Neuron (in vitro differentiated cells): ENCODE measurements around the gene OR52W1.

Experiments
- H2AFZ ChIP-seq: one replicate; pipeline ENCODE4 v1.6.1; 2013; ENCODE audit warnings: low read depth, mild to moderate bottlenecking, inconsistent platforms, low read length, moderate library complexity
- H3K27me3 ChIP-seq: one replicate; pipeline ENCODE4 v1.6.1; 2013; ENCODE audit warnings: low read length; ENCODE audit not compliant: insufficient read depth
- H3K36me3 ChIP-seq: one replicate; pipeline ENCODE4 v1.6.1; 2013; ENCODE audit warnings: low read length; ENCODE audit not compliant: insufficient read depth
- H3K4me1 ChIP-seq: one replicate; pipeline ENCODE4 v1.6.1; 2013; ENCODE audit warnings: low read length; ENCODE audit not compliant: insufficient read depth
- H3K4me3 ChIP-seq: 2 replicates; pipeline ENCODE4 v1.5.1; 2013; ENCODE audit warnings: mild to moderate bottlenecking, low read length, moderate library complexity
- H3K9me3 ChIP-seq: one replicate; pipeline ENCODE4 v1.6.1; 2013; ENCODE audit warnings: low read length

Gene OR52W1

DNA sequence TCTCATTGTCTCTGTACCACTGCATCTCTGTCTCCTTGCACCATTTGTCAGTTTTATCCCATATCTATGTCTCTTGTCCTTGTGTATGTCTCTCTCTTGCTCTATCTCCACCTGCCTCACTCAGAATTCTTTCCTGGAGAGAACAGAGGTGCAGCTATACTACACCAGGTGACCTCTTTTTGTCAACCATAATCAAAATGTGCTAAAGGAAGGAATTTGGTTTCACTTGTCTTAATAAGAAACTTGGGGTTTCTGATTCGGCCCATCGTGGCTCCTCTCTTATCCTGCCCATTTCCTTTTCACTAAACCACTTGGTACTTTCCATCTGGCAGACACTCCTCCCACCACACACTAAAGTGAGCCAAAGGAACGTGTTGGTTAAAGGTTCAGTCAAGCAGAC lies 4.3 kb downstream of the OR52W1 start:
- no peaks in the 10 kb centered on the region for H3K9me3 ChIP-seq
- no peak overlapping the region for H2AFZ ChIP-seq
- H3K27me3 ChIP-seq: no peaks in the 10 kb centered on the region
- peaks cover 9% of the 10 kb centered on the region for H3K36me3 ChIP-seq
- no peaks in the 10 kb centered on the region for H3K4me1 ChIP-seq
- no peak overlapping the region for H3K4me3 ChIP-seq

DNA sequence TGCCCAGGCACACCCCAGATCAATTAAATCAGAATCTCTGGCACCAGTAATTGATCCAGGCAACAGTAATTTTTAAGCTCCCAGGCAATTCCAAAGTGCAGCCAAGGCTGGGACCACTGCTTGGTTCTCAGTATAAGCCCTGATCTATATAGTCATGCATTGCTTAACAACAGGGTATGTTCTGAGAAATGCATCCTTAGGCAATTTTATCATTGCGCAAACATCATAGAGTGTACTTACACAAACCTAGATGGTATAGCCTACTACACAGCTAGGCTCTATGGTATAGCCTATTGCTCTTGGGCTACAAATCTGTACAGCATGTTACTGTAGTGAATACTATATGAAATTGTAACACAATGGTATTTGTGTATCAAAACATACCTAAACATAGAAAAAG lies 5.7 kb downstream of the OR52W1 start:
- Histone ChIP-seq H3K36me3 (peaks cover 14% of the 10 kb centered on the region), H2AFZ (no peak overlapping the region), H3K27me3 (no peaks in the 10 kb centered on the region), H3K4me3 (no peak overlapping the region), H3K4me1 (no peaks in the 10 kb centered on the region), H3K9me3 (no peaks in the 10 kb centered on the region)

DNA sequence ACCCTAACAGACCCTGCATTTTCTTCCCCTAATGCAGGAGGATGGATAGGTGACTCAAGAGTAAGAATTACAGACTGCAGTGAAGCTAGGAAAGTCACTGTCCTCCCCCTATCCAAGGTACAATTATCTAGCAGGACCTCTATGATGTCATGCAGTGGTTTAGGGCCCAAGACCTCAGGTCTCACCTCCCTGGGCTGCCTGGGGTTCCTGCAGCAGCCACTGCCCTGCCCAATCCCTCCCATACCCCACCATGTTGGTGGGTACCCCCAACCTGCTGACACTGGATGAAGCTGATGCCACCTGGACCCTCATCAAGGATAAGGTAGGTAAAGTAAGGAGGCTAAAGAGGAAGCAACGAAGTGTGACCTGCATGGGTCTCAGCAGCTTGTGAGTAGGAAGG lies 6.3 kb downstream of the OR52W1 start, which contains the start of gene C11orf42:
Gene C11orf42, plus strand, starts transcription at position 192 of the 400 bp plus-strand sequence. Its CDS starts 59 bp downstream, at position 251.
- Histone ChIP-seq H2AFZ (no peak within 1 kb of the TSS), H3K4me3 (no peak within 1 kb of the TSS), H3K36me3 (peaks cover 21% of the 10 kb centered on the region), H3K9me3 (no peaks in the 10 kb centered on the region), H3K4me1 (no peaks in the 10 kb centered on the region), H3K27me3 (no peaks in the 10 kb centered on the region)

DNA sequence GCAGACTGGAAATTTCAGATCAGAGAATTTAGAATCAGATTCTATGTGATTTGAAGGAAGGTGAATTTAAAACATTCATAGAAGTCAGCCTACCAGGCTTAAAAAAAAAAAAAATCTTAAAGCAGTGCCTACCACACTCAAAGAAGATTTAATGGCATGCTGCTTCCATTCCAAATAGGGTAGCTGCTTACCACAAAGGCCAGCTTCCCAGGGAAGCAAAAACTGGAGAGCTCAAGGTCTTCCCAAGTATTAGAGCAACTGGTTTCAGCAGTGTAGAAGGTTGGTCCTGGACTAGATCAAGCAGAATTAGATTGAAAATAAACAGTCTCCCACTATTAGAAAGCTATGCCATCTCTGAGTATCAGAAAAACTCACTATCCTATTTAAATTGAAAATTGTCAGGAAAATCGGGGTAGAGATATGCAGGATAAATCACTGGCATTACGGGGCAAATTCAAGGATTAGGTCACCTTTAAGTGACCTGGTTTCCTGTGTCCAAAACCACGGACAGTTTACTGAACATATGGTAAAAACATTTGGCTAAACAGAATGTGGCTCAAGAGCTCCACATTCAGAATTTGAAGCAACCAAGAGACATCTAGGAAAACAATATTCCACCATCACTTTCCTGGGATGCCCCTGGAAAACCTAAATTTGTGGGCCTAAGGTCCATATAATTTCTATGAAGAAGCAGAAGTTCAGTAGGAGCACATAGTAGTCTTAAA lies 7.6 kb downstream of the OR52W1 start:
- no peak overlapping the region for H3K4me3 ChIP-seq
- no peaks in the 10 kb centered on the region for H3K27me3 ChIP-seq
- H2AFZ ChIP-seq: no peak overlapping the region
- peaks cover 28% of the 10 kb centered on the region for H3K36me3 ChIP-seq
- no peaks in the 10 kb centered on the region for H3K9me3 ChIP-seq
- no peaks in the 10 kb centered on the region for H3K4me1 ChIP-seq

DNA sequence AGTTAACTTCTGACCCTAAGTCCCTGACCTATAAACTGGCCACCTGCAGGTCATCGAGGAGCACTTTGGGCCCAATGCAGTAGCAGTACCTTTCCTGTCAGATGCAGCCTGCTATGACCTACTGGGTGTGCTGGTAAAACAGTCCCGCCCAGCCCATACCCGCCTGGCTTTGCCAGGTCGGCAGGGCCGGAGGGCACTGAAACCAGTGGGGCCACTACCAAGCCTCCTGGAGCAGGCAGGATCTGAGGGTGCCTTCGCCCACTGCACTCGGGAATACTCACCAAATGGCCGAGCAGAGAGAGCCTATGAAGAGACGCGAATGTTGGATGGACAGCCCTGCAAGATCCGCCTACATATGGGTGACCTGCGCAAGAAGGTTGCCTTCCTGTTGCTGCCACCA lies 10.8 kb downstream of the OR52W1 start:
- H3K36me3 ChIP-seq: peaks cover 59% of the 10 kb centered on the region
- H3K4me3 ChIP-seq: no peak overlapping the region
- no peaks in the 10 kb centered on the region for H3K4me1 ChIP-seq
- no peaks in the 10 kb centered on the region for H3K9me3 ChIP-seq
- H3K27me3 ChIP-seq: no peaks in the 10 kb centered on the region
- H2AFZ ChIP-seq: no peak overlapping the region

DNA sequence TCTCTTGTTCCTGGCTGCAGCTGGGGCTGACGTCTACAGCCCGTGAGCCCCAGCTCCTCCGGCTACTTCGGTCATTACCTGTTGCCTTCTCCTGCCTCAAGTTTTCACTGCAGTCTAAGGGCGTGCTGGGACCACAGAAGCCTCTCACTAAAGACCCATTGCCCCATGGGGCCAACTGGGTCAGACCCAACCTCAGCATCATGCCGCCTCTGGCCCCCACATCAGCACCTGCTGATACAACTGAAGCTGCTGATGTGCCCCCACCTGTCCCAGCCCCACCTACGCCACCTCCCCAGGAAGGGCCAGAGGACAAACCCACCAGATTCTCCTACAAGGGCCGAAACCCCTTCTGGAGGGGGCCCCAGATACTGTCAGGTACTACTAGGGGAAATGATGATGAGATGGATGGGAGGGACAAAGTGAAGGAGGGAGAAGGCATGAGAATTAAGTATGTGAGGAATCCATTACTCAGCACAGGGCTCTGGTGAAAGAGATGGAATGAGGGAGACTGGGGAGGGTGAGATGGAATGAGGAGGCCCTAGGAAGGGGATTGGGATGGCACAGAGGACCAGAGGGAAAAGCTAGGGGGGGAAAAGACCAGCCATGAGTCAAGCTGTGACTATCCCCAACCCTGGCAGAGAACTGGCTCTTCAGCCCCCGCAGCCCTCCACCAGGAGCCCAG lies 11.4 kb downstream of the OR52W1 start:
- no peaks in the 10 kb centered on the region for H3K4me1 ChIP-seq
- no peaks in the 10 kb centered on the region for H3K9me3 ChIP-seq
- H3K36me3 ChIP-seq: peaks cover 63% of the 10 kb centered on the region
- H3K27me3 ChIP-seq: no peaks in the 10 kb centered on the region
- H3K4me3 ChIP-seq: no peak overlapping the region
- H2AFZ ChIP-seq: no peak overlapping the region

DNA sequence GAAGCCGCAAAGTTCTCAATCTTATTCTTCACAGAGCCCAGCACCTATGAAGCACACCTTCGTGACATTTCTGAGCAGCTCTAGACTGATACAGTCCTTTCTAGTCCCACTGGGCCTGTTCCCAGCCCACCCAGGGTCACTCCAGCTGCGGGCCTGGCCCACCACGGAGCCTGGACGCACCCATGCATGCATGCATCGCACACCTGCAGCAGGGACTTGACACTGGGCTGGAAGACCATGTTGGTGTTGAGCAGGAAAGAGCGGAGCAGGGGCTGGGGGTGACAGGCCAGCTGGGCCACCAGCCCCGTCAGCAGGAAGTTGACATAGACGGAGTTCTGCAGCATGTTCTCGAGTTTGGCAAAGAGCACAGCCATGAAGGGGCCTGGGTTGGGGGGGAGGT lies 15.5 kb downstream of the OR52W1 start:
- H3K4me3 ChIP-seq: no peak overlapping the region
- H3K27me3 ChIP-seq: no peaks in the 10 kb centered on the region
- no peaks in the 10 kb centered on the region for H3K4me1 ChIP-seq
- no peak overlapping the region for H2AFZ ChIP-seq
- H3K36me3 ChIP-seq: peaks cover 90% of the 10 kb centered on the region
- H3K9me3 ChIP-seq: no peaks in the 10 kb centered on the region

DNA sequence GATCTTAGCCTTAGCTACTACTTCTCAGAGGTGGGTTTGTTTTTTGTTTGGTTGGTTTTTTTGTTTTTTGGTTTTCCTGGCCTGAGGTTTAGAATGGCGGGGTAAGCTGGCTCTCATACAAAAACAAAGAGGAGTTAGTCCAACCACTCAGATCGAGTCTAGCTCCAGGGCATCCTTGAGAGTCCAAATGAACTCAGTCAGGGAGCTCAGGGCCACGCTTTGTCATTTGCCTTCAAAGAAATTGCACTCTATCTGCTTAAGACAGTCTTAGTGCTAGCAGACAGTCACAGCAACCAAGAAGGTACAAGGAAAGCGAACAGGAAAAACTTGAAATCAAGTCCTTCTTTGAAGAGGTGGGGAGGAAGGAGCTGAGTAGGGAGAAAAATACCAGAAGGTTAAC lies 17.5 kb downstream of the OR52W1 start:
- H3K36me3 ChIP-seq: peaks cover 94% of the 10 kb centered on the region
- no peaks in the 10 kb centered on the region for H3K4me1 ChIP-seq
- H2AFZ ChIP-seq: no peak overlapping the region
- H3K27me3 ChIP-seq: no peaks in the 10 kb centered on the region
- no peak overlapping the region for H3K4me3 ChIP-seq
- no peaks in the 10 kb centered on the region for H3K9me3 ChIP-seq

DNA sequence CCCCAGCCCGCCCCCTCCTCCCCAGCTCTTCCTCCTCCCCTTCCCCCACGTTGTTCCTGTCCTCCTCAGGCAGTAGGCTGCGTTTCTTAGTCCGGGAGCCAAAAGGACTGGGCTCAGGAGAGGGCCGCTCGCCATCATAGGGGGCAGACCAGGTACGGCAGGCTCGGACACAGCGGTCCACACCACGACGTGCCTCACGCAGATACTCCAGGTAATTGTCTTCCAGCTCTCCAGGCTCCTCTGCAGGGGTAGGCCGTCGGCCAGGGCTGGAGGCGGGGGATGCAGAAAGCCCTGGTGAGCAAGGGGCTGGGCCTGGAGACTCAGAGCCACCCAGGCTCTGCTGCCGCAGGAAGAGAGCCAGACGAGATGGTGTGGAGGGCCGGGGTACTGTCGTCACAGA lies 18.7 kb downstream of the OR52W1 start:
- no peak overlapping the region for H2AFZ ChIP-seq
- no peaks in the 10 kb centered on the region for H3K9me3 ChIP-seq
- H3K27me3 ChIP-seq: no peaks in the 10 kb centered on the region
- H3K4me1 ChIP-seq: no peaks in the 10 kb centered on the region
- H3K4me3 ChIP-seq: no peak overlapping the region
- peaks cover 94% of the 10 kb centered on the region for H3K36me3 ChIP-seq

DNA sequence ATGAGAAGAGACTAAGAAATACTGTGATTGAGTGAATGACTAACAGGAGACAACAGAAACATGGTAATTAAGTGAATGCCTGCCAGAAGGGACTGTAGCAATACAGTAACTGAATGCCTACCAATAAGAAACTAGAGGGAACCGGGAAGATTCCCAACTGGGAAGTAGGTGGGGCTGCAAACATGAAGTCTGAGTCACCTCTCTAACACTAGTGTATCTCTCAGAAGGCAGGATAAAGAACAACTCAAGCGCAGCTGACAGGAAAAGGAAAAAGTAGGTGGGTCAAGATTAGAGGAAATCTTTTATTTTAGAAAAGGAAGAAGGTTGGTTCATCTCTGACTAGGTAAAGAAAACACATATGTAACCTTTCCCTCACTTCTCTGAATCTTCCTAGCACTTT lies 20.3 kb downstream of the OR52W1 start:
- no peak overlapping the region for H2AFZ ChIP-seq
- H3K4me1 ChIP-seq: no peaks in the 10 kb centered on the region
- H3K27me3 ChIP-seq: no peaks in the 10 kb centered on the region
- no peak overlapping the region for H3K4me3 ChIP-seq
- H3K36me3 ChIP-seq: peaks cover 92% of the 10 kb centered on the region
- H3K9me3 ChIP-seq: no peaks in the 10 kb centered on the region

DNA sequence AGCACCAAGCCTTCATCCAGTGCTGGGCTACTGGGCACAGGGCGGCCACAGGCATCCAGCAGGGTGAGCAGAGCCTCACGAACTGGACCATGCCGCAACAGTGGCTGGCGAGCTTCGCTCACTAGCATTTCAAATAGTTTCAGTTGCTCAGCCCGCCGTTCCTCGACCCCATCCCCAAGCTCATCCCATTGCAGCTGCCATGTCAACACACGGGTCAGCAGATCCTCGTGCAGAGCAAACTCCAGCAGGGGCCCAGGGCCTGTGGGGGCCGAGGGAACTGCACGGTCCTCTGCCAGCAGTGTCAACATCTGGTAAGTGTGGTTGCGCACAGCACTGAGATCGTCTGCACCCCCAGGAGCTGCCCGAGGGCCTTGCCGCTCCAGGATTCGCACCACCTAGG lies 24.8 kb downstream of the OR52W1 start:
- Histone ChIP-seq H3K27me3 (no peaks in the 10 kb centered on the region), H3K9me3 (no peaks in the 10 kb centered on the region), H3K36me3 (peaks cover 54% of the 10 kb centered on the region), H3K4me3 (no peak overlapping the region), H2AFZ (no peak overlapping the region), H3K4me1 (no peaks in the 10 kb centered on the region)

DNA sequence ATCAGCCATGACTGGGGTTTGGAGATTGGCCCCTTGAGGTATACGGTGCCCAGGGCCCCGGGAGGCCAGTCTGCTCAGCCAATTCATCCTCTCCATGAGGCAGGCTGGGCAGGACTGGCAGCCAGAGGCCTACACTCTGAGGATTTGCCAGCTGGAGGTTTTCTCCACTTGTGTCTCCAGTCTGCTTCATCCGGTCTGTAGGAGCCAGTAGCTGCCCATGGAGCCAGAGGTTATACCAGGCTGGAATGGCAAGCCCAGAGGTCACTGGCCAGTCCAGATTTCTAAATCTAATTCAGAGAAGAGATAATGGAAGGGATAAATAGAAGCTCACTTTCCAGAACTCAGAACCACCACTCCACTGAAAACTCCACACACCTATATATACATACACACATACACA lies 25.4 kb downstream of the OR52W1 start:
- H2AFZ ChIP-seq: no peak overlapping the region
- no peaks in the 10 kb centered on the region for H3K9me3 ChIP-seq
- no peaks in the 10 kb centered on the region for H3K4me1 ChIP-seq
- no peak overlapping the region for H3K4me3 ChIP-seq
- H3K27me3 ChIP-seq: no peaks in the 10 kb centered on the region
- H3K36me3 ChIP-seq: peaks cover 48% of the 10 kb centered on the region

DNA sequence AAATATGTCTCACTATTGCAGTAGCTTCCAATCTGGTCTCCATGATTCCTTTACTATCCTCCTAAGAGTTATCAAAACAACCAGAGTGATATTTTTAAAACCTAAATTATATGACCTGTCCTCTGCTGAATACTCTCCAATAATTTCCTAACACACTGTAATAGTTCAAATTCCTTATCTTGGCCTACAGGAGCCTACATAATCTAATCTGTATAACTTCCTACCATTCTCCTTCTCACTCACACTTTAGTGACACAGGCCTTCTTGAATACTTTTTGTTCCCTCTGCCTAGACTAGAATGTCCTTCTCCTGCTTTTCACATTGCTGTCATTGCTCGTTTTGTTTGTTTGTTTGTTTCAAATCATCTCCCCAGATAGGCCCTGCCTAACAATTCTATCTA lies 26.0 kb downstream of the OR52W1 start:
- Histone ChIP-seq H3K36me3 (peaks cover 42% of the 10 kb centered on the region), H3K4me3 (no peak overlapping the region), H2AFZ (no peak overlapping the region), H3K9me3 (no peaks in the 10 kb centered on the region), H3K4me1 (no peaks in the 10 kb centered on the region), H3K27me3 (no peaks in the 10 kb centered on the region)
